ENCODE results near the gene TRMT112.

TRMT112 gene

GRCh38 chr11:64290352-64291261, 26.8 kb downstream of the TRMT112 start:
- DNase-seq, result no peak

- DNase-seq, result no peak
These were observed 28.3 kb downstream of the TRMT112 start for GRCh38 chr11:64289002-64289564.

GRCh38 chr11:64288353-64288750, 29.0 kb downstream of the TRMT112 start:
- DNase-seq, result no peak

- no peak for DNase-seq
These were observed 29.5 kb downstream of the TRMT112 start for GRCh38 chr11:64287676-64288352.

GRCh38 chr11:64286801-64287159, 30.6 kb downstream of the TRMT112 start:
- DNase-seq, result no peak

- no peak for DNase-seq
These were observed 31.2 kb downstream of the TRMT112 start for GRCh38 chr11:64285885-64286800.

GRCh38 chr11:64284962-64285884, 32.1 kb downstream of the TRMT112 start, which contains the start of gene GPR137:
Gene GPR137 (plus strand): TSS chr11:64285848. CDS start chr11:64286525, 677 bp downstream.
- DNase-seq, result peak; percentile 78

GRCh38 chr11:64284048-64284961, 33.1 kb downstream of the TRMT112 start, which contains the start of gene BAD:
Gene BAD (minus strand): TSS chr11:64284665. CDS start chr11:64284368, 297 bp downstream.
- DNase-seq, result peak; percentile 93

GRCh38 chr11:64283092-64283491, 34.3 kb downstream of the TRMT112 start:
- DNase-seq, result no peak

- DNase-seq, result no peak
These were observed 35.2 kb downstream of the TRMT112 start for GRCh38 chr11:64281957-64282770.

- DNase-seq, result no peak
These were observed 38.7 kb downstream of the TRMT112 start for GRCh38 chr11:64278576-64279190.

- peak; percentile 94 for DNase-seq
These were observed 40.5 kb downstream of the TRMT112 start for GRCh38 chr11:64276653-64277431.

- no peak for DNase-seq
These were observed 41.5 kb downstream of the TRMT112 start for GRCh38 chr11:64275841-64276240.

GRCh38 chr11:64275031-64275800, 42.1 kb downstream of the TRMT112 start:
- no peak for DNase-seq

- DNase-seq, result peak; percentile 100
These were observed 47.7 kb downstream of the TRMT112 start for GRCh38 chr11:64269540-64270220.

GRCh38 chr11:64268893-64269539, 48.3 kb downstream of the TRMT112 start:
- peak; percentile 68 for DNase-seq

Measured in EL (cell line).